GM18498 (cell line): ENCODE data around the gene BLMH.
"Not testable (repeated sequence)": the region's sequence is repeated elsewhere in the genome, so short reads cannot be mapped to it uniquely, and the experiment has no call there.

Source experiments
- ATAC-seq: cut with Tn5 transposase; IDR thresholded peaks from one replicate; pipeline ENCODE4 v1.9.1; 2021; ENCODE audit warnings: mild to moderate bottlenecking, moderate library complexity; ENCODE audit not compliant: unreplicated experiment

BLMH gene

GRCh38 chr17:30230596-30231125 is 61.1 kb downstream of the BLMH start:
- no peak for ATAC-seq

GRCh38 chr17:30230009-30230408 is 61.7 kb downstream of the BLMH start:
- ATAC-seq = not testable (repeated sequence)

GRCh38 chr17:30229012-30229411 is 62.7 kb downstream of the BLMH start:
- ATAC-seq = no peak

GRCh38 chr17:30228011-30228410 is 63.7 kb downstream of the BLMH start:
- ATAC-seq = no peak

- no peak for ATAC-seq
Observed at GRCh38 chr17:30226878-30227277, 64.9 kb downstream of the BLMH start.

GRCh38 chr17:30225919-30226553 is 65.7 kb downstream of the BLMH start:
- no peak for ATAC-seq

- no peak for ATAC-seq
Observed at GRCh38 chr17:30225112-30225511, 66.6 kb downstream of the BLMH start.

- ATAC-seq = no peak
Observed at GRCh38 chr17:30224419-30224960, 67.3 kb downstream of the BLMH start.

- no peak for ATAC-seq
Observed at GRCh38 chr17:30222721-30223175, 69.0 kb downstream of the BLMH start.

GRCh38 chr17:30222251-30222650 is 69.5 kb downstream of the BLMH start:
- ATAC-seq = no peak

- ATAC-seq = no peak
Observed at GRCh38 chr17:30221346-30221745, 70.4 kb downstream of the BLMH start.

- ATAC-seq = no peak
Observed at GRCh38 chr17:30220414-30220813, 71.3 kb downstream of the BLMH start.

GRCh38 chr17:30219833-30220232 is 71.9 kb downstream of the BLMH start:
- ATAC-seq = no peak

- no peak for ATAC-seq
Observed at GRCh38 chr17:30219315-30219714, 72.4 kb downstream of the BLMH start.

- no peak for ATAC-seq
Observed at GRCh38 chr17:30218799-30219198, 72.9 kb downstream of the BLMH start.

- ATAC-seq = no peak
Observed at GRCh38 chr17:30217746-30218245, 73.9 kb downstream of the BLMH start.

- ATAC-seq = no peak
Observed at GRCh38 chr17:30217054-30217453, 74.7 kb downstream of the BLMH start.

GRCh38 chr17:30212750-30213149 is 79.0 kb downstream of the BLMH start:
- ATAC-seq = peak; percentile 73

- no peak for ATAC-seq
Observed at GRCh38 chr17:30211371-30211770, 80.4 kb downstream of the BLMH start.

- ATAC-seq = no peak
Observed at GRCh38 chr17:30210901-30211300, 80.8 kb downstream of the BLMH start.

GRCh38 chr17:30210366-30210765 is 81.4 kb downstream of the BLMH start:
- no peak for ATAC-seq

GRCh38 chr17:30209930-30210329 is 81.8 kb downstream of the BLMH start:
- ATAC-seq = no peak
